ENCODE results near the gene GBA2.

The GBA2 gene

DNA sequence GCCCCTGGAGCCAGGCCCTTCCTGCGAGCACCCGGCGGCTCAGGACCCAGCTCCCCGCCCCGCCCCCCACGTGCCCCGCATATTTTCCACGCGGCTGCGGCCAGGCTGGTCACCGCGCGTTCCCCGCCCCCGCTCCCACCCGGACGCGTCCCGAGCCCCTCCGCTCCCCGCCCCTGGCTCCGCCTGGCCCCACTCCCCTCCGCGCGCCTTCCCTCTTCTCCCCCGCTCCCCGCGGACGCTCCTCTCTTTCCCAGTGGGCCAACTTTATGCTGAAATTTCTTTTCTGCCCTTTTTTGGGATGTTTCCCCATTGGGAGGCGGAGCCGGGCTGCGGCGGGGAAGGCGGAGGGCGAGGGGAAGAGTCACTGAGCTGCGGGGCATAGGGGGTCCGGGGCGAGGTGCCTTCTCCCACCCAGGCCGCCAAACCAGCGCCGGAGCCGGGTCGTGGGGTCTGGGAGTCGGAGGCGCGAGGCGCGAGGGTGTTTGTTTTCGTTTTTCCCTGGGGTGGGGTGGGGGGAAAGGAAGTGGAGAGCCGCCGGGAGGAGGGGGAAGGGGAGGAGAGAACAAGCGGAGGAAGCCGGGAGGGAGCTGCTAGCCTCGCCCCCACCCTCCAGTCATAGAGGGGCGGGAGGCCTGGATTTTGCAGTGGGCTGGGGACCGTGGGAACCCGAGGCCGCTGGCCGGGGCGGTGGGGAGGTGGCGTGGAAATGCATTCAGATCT lies 58.3 kb downstream of the GBA2 start:
- peak; percentile 35 to 51 for DNase-seq

DNA sequence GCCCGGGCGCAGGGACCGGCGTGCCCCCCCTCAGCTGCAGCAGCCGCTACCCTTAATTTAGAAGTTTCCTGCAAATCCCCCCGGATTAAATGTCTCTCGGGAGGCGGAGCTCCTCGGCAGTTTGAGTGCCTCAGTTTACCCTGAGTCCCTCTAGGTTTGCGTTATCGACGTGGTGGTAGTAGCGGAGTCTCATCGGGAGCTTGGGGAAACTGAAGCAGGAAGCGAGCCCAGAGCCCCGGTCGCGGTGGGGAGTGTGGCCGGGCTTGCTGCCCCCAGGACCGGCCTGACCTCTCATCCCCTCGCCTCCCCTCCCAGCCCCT lies 58.8 kb downstream of the GBA2 start:
- DNase-seq, result no peak

DNA sequence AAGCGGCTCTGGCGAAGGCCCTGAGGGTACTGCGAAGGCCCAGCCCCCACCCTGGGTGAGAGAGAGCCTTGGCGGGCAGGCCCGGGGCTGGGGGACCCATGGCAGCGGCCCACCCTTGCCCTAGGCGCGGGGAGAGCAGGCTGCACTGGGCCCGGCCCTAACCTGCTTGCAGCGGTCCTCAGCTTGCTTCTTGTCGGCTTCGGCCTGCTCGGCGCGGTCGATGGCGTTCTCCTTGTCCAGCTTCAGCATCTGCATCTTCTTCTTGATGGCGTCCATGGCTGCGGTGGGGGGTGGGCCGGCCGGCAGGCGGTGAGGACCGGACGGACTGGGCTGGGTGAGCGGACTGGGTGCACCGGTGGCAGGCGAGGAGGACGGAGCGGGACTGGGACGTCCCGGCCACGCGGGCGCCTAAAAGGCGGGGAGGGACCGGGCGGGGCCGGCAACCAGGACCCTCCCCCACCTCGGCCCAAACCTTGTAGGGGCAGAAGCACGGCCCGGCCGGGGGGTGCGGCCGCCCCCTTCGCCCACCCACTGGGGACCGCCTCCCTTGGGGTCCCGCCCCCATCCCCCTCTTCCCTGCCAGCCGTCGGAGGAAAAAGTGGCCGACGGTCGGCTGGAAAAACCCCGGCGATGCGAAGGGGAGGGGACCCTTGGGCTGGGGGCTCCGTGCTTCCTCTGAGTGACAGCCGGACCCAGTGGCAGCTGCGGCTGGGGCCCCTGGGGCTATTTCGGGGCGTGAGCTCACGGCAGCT lies 59.3 kb downstream of the GBA2 start, which contains the start of gene TPM2:
Gene TPM2, minus strand, starts transcription at position 384 of the 752 bp plus-strand sequence. Its CDS starts 108 bp downstream, at position 276.
- DNase-seq, result no peak

DNA sequence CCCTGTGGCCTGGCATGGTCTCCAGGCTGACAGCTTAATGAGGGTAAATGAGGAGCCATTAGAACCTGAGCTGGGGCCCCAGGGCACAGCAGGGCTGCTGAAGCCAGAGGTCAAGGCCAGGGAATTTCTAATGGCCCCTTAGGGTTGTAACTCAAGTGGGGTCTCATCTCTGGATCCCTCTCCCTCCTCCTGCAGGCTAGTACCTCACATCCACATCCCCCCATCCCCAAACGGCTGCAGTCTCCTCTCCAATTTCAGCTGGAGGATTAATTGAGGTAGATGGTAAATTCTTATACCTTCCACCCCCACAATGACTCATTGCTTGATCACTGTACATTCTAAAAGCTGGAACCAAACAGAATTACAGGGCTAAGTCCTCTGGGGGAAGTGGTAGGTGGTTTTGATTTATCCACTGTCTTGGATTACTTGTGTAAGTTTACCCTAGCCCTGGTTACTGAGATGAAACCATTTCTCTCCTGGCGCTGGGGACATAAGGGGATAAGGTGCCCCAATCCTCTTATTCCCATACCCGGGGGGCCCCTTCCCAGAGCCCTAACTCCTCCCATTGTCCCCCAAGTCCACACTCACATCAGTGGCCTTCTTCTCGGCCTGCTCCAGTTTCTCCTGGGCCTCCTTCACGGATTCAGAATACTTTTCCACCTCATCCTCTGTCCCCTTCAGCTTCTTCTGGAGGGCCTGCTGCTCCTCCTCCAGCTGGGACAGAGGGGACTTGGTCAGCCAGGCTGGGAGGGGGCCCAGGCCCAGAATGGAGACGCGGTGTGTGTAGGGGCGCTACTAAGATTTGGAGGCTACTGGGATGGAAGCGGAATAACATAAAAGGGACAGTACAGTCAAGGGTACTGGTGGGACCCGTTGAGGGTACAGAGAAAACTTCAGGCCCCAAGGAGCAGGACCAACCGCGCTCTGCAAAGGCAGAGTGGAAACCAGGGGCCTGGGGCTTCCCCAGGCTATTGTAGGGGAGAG lies 60.2 kb downstream of the GBA2 start:
- DNase-seq, result peak; percentile 40 to 50

DNA sequence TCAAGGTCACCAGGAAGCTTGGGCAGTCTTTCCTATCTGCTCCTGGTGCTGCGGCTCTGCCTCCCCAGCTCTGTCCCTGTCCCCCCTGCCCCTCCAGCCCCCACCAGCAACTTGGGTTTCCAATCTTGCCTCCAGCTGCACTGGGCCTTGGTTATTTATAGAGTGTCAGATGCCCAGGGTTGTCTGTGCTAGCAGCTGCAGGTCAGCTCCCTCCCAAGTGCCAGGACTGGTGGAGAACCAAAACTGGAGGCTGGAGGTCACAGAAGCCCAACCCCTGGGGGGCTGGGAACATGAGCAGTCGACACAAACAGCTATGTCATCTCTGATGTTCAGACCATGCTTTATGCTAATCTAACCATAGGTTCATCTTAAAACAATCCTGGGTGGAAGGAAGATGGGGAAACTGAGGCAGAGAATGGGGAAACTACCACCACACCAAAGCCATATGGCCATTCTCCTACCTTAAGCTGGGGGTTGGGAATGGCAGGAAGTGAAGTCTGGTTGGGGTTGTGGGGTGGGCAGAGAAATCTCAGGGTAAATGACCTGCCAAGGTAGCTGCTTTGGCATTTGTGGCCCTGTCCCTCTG lies 61.0 kb downstream of the GBA2 start:
- no peak for DNase-seq

DNA sequence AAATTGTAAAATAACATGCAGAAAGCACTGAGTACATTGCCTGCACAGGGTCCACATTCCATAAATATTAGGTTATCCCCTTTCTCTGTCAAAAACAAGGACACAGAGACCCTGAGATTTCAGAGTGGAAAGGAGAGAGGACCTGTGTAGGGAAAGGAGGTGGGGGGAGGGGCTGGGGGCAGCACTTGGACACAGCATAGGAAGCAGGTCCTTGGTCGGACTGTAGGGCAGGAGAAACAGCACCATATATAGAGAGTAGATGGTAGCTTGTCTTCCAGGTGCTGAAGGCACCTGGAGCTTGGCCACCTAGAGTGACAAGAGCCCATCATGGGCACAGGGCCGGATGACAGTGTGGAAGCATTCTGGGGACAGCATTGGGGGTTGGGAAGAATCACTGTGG lies 61.7 kb downstream of the GBA2 start:
- DNase-seq, result no peak
